Measurements from ENCODE around the gene NMUR1. TPM values are rescaled to one million over a fixed set of nuclear protein-coding genes. Genes with fewer than 3 reads are reported as not detected.

Gene NMUR1
- total RNA-seq, 1 donor, result under 0.01 TPM

GRCh38 chr2:231575612-231576256 lies 45.5 kb upstream of the NMUR1 start:
- no peaks in the 10 kb centered on the region for H3K36me3 ChIP-seq (ENCODE audit: insufficient read depth, low read length)
- no peak overlapping the region for H3K4me3 ChIP-seq (ENCODE audit: insufficient read depth, low read length)
- no peak for DNase-seq (ENCODE audit: insufficient read length, low spot score, missing footprints)
- no peak overlapping the region for H3K4me2 ChIP-seq (ENCODE audit: insufficient read depth, low read length)
- no peaks in the 10 kb centered on the region for H3K27me3 ChIP-seq (ENCODE audit: insufficient read depth, low read length)
- TF ChIP-seq, protein P1, sequence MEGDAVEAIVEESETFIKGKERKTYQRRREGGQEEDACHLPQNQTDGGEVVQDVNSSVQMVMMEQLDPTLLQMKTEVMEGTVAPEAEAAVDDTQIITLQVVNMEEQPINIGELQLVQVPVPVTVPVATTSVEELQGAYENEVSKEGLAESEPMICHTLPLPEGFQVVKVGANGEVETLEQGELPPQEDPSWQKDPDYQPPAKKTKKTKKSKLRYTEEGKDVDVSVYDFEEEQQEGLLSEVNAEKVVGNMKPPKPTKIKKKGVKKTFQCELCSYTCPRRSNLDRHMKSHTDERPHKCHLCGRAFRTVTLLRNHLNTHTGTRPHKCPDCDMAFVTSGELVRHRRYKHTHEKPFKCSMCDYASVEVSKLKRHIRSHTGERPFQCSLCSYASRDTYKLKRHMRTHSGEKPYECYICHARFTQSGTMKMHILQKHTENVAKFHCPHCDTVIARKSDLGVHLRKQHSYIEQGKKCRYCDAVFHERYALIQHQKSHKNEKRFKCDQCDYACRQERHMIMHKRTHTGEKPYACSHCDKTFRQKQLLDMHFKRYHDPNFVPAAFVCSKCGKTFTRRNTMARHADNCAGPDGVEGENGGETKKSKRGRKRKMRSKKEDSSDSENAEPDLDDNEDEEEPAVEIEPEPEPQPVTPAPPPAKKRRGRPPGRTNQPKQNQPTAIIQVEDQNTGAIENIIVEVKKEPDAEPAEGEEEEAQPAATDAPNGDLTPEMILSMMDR (IDR thresholded peaks at IDR 0.05; ENCODE audit: extremely low read depth, low read depth, low read length), result no peak
- no peak overlapping the region for H2AFZ ChIP-seq (ENCODE audit: low read length)
- H3K79me2 ChIP-seq (ENCODE audit: insufficient read depth, low read length), result no peaks in the 10 kb centered on the region
- no peaks in the 10 kb centered on the region for H3K4me1 ChIP-seq (ENCODE audit: insufficient read depth, low read length)
- no peaks in the 10 kb centered on the region for H4K20me1 ChIP-seq (ENCODE audit: insufficient read depth, low read length)
- H3K27ac ChIP-seq (ENCODE audit: low read depth, low read length), result no peak overlapping the region
- H3K9me3 ChIP-seq (ENCODE audit: low read depth, low read length), result no peaks in the 10 kb centered on the region

DNA sequence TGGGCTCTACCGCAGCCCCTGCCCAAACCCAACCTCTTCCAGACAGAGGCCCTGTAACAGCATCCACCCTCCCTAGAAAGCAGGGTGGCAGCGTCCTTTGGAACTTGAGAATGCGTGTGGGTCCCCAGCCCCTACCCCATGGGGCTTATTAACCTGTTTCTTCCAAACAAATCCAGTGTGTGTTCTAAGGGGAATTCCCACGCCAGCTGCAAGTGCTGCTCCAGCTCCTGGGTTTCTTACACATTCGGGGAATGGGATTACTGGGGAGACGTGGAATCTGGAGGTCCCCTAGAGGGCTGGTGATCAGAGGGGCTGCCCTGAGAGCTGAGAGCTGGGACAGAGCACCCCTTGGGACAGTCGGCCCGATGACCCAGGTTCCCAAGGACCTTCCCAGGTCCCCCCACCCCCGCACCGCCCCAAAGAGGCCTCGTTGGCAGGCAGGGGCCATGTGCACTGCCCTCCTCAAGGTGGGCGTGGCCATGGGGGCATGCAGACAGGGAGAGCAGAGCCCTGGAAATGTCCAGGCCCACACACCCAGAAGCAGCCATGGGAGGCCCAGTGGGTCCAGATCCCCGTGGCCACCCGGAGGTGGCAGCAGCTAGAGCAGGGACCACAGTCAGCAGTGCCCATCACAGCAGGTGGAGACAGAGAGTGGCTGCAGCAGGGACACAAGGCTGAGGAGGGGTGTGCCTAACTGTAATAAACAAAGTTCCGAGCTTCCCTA lies 43.6 kb upstream of the NMUR1 start:
- H3K36me3 ChIP-seq (ENCODE audit: insufficient read depth, low read length), result no peaks in the 10 kb centered on the region
- TF ChIP-seq, protein P1 (IDR thresholded peaks at IDR 0.05; ENCODE audit: extremely low read depth, low read depth, low read length), result no peak
- H3K4me3 ChIP-seq (ENCODE audit: insufficient read depth, low read length), result no peak overlapping the region
- H3K27me3 ChIP-seq (ENCODE audit: insufficient read depth, low read length), result no peaks in the 10 kb centered on the region
- no peak overlapping the region for H3K27ac ChIP-seq (ENCODE audit: low read depth, low read length)
- no peak overlapping the region for H3K4me2 ChIP-seq (ENCODE audit: insufficient read depth, low read length)
- H3K4me1 ChIP-seq (ENCODE audit: insufficient read depth, low read length), result no peaks in the 10 kb centered on the region
- no peak overlapping the region for H2AFZ ChIP-seq (ENCODE audit: low read length)
- H4K20me1 ChIP-seq (ENCODE audit: insufficient read depth, low read length), result no peaks in the 10 kb centered on the region
- H3K9me3 ChIP-seq (ENCODE audit: low read depth, low read length), result no peaks in the 10 kb centered on the region
- no peaks in the 10 kb centered on the region for H3K79me2 ChIP-seq (ENCODE audit: insufficient read depth, low read length)
- peak; percentile 46 for DNase-seq (ENCODE audit: insufficient read length, low spot score, missing footprints)

DNA sequence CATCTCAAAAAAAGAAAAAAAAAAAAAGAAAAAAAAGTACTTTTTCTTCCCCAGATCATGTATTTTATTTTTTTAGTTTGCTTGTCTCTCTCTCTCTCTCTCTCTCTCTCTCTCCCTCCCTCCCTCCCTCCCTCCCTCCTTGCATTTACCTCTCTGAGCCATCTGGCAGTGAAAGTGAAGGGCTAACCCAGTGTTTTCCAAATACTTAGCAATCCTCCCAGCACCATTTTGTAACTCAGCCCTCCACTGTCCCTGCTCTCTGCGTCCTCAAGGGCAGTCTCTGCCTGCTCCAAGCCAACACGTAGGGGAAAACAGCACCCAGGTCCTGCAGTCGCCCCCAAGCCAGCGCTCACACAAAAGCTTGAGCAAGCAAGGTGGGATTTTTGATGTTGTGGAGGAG lies 42.9 kb upstream of the NMUR1 start:
- no peaks in the 10 kb centered on the region for H3K79me2 ChIP-seq (ENCODE audit: insufficient read depth, low read length)
- no peak for DNase-seq (ENCODE audit: insufficient read length, low spot score, missing footprints)
- no peak overlapping the region for H3K4me3 ChIP-seq (ENCODE audit: insufficient read depth, low read length)

More for the DNA sequence above, 42.9 kb upstream of the NMUR1 start:
- Histone ChIP-seq H3K27ac (ENCODE audit: low read depth, low read length) (no peak overlapping the region), H4K20me1 (ENCODE audit: insufficient read depth, low read length) (no peaks in the 10 kb centered on the region), H3K4me2 (ENCODE audit: insufficient read depth, low read length) (no peak overlapping the region), H2AFZ (ENCODE audit: low read length) (no peak overlapping the region), H3K9me3 (ENCODE audit: low read depth, low read length) (no peaks in the 10 kb centered on the region), H3K4me1 (ENCODE audit: insufficient read depth, low read length) (no peaks in the 10 kb centered on the region), H3K36me3 (ENCODE audit: insufficient read depth, low read length) (no peaks in the 10 kb centered on the region), H3K27me3 (ENCODE audit: insufficient read depth, low read length) (no peaks in the 10 kb centered on the region)
- TF ChIP-seq, protein P1 (IDR thresholded peaks at IDR 0.05; ENCODE audit: extremely low read depth, low read depth, low read length), result no peak
